WTC11 (cell line): ENCODE data around the gene SLC2A11.

Experiments
- CREB1 ChIP-seq: sonication (generic); formaldehyde crosslinking; IDR thresholded peaks from 2 replicates; pipeline ENCODE4 v1.8.0; 2023; ENCODE audit warnings: mild to moderate bottlenecking, missing genetic modification reagents
- ESRRA ChIP-seq: sonication (generic); formaldehyde crosslinking; IDR thresholded peaks from 2 replicates; pipeline ENCODE4 v1.8.1; 2022; ENCODE audit warnings: mild to moderate bottlenecking, missing genetic modification reagents, borderline replicate concordance
- ETV6 ChIP-seq: sonication (generic); formaldehyde crosslinking; IDR thresholded peaks from 2 replicates; pipeline ENCODE4 v1.8.1; 2022; ENCODE audit warnings: mild to moderate bottlenecking, missing genetic modification reagents
- IRF2 ChIP-seq: sonication (generic); formaldehyde crosslinking; IDR thresholded peaks from 2 replicates; pipeline ENCODE4 v1.8.0; 2022; ENCODE audit warnings: low read depth, missing genetic modification reagents, borderline replicate concordance
- JUN ChIP-seq: sonication (generic); formaldehyde crosslinking; IDR thresholded peaks from 2 replicates; pipeline ENCODE4 v1.8.0; 2023; ENCODE audit warnings: mild to moderate bottlenecking, missing genetic modification reagents
- MXD4 ChIP-seq: fragments of 250-450 bp; sonication (Bioruptor Pico); IDR thresholded peaks from 2 replicates; pipeline ENCODE4 v1.8.0; 2021; ENCODE audit warnings: mild to moderate bottlenecking, moderate library complexity, borderline replicate concordance
- ZNF317 ChIP-seq: sonication (generic); formaldehyde crosslinking; IDR thresholded peaks from 2 replicates; pipeline ENCODE4 v1.8.1; 2023; ENCODE audit warnings: low read depth, mild to moderate bottlenecking, moderate library complexity, missing genetic modification reagents, borderline replicate concordance
- TF ChIP-seq, protein P1 (sequence below): fragments of 250-450 bp; sonication (Bioruptor Pico); IDR thresholded peaks from 2 replicates; pipeline ENCODE4 v1.9.0; 2021; ENCODE audit warnings: mild to moderate bottlenecking
- TF ChIP-seq, protein P2 (sequence below): fragments of 200-600 bp; IDR thresholded peaks from 2 replicates; pipeline ENCODE4 v1.8.0; 2022; ENCODE audit warnings: antibody characterized with exemption
- TF ChIP-seq, protein P3 (sequence below): sonication (generic); formaldehyde crosslinking; IDR thresholded peaks from 2 replicates; pipeline ENCODE4 v1.8.0; 2023; ENCODE audit warnings: missing genetic modification reagents, mild to moderate bottlenecking, borderline replicate concordance
- TF ChIP-seq, protein P4 (sequence below): sonication (generic); formaldehyde crosslinking; IDR thresholded peaks from 2 replicates; pipeline ENCODE4 v1.8.0; 2022; ENCODE audit warnings: mild to moderate bottlenecking, missing genetic modification reagents
- TF ChIP-seq, protein P5 (sequence below): sonication (generic); formaldehyde crosslinking; IDR thresholded peaks from 2 replicates; pipeline ENCODE4 v1.8.0; 2022; ENCODE audit warnings: mild to moderate bottlenecking, missing genetic modification reagents

DNA sequence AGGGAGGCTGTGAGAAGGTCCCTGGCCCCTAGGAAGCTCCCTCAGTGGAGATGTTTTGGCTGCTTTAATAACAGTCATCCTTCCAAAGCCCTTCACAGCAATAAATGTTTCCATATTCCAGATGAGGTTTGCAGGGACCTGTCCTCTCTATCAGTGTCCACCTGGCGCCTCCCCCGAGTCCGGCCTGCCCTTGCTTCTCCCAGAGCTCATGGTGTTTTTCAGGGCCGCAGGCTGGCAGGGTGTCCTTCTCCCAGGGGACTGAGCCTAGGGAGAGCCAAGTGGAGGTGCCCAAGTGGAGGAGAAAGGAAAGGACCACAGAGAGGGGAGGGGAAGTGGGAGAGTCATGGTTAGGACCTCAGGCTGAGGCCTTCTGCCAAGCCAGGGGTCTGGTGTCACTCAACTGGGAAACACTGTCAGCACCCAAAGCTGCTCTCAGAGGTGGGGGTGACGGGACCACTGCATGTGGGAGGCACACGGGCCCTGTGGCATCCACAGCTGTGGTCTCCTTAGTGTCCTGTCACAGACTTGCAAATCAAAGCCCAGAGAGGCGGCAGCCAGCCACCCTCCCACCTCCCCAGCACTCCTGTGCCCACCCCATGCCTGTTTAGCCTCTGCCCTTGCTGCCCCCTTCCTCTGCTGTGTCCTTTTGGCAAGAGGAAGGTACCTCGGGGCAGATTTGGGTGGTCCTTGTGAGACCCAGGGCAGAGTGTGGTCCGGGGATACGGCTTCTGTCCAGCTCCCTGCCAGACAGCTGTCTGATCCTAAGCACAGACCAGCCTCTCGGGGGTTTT is 25.3 kb upstream of the SLC2A11 start:
- TF ChIP-seq ZNF317 (CRISPR knock-in tag): no peak
- no peak for TF ChIP-seq ETV6 (CRISPR knock-in tag)
- TF ChIP-seq, protein P1, sequence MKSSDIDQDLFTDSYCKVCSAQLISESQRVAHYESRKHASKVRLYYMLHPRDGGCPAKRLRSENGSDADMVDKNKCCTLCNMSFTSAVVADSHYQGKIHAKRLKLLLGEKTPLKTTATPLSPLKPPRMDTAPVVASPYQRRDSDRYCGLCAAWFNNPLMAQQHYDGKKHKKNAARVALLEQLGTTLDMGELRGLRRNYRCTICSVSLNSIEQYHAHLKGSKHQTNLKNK (CRISPR knock-in tag): no peak
- TF ChIP-seq, protein P2, sequence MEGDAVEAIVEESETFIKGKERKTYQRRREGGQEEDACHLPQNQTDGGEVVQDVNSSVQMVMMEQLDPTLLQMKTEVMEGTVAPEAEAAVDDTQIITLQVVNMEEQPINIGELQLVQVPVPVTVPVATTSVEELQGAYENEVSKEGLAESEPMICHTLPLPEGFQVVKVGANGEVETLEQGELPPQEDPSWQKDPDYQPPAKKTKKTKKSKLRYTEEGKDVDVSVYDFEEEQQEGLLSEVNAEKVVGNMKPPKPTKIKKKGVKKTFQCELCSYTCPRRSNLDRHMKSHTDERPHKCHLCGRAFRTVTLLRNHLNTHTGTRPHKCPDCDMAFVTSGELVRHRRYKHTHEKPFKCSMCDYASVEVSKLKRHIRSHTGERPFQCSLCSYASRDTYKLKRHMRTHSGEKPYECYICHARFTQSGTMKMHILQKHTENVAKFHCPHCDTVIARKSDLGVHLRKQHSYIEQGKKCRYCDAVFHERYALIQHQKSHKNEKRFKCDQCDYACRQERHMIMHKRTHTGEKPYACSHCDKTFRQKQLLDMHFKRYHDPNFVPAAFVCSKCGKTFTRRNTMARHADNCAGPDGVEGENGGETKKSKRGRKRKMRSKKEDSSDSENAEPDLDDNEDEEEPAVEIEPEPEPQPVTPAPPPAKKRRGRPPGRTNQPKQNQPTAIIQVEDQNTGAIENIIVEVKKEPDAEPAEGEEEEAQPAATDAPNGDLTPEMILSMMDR: no peak
- TF ChIP-seq, protein P3, sequence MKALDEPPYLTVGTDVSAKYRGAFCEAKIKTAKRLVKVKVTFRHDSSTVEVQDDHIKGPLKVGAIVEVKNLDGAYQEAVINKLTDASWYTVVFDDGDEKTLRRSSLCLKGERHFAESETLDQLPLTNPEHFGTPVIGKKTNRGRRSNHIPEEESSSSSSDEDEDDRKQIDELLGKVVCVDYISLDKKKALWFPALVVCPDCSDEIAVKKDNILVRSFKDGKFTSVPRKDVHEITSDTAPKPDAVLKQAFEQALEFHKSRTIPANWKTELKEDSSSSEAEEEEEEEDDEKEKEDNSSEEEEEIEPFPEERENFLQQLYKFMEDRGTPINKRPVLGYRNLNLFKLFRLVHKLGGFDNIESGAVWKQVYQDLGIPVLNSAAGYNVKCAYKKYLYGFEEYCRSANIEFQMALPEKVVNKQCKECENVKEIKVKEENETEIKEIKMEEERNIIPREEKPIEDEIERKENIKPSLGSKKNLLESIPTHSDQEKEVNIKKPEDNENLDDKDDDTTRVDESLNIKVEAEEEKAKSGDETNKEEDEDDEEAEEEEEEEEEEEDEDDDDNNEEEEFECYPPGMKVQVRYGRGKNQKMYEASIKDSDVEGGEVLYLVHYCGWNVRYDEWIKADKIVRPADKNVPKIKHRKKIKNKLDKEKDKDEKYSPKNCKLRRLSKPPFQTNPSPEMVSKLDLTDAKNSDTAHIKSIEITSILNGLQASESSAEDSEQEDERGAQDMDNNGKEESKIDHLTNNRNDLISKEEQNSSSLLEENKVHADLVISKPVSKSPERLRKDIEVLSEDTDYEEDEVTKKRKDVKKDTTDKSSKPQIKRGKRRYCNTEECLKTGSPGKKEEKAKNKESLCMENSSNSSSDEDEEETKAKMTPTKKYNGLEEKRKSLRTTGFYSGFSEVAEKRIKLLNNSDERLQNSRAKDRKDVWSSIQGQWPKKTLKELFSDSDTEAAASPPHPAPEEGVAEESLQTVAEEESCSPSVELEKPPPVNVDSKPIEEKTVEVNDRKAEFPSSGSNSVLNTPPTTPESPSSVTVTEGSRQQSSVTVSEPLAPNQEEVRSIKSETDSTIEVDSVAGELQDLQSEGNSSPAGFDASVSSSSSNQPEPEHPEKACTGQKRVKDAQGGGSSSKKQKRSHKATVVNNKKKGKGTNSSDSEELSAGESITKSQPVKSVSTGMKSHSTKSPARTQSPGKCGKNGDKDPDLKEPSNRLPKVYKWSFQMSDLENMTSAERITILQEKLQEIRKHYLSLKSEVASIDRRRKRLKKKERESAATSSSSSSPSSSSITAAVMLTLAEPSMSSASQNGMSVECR (CRISPR knock-in tag): no peak
- no peak for TF ChIP-seq ESRRA
- no peak for TF ChIP-seq MXD4 (CRISPR knock-in tag)
- TF ChIP-seq CREB1: no peak
- TF ChIP-seq, protein P4, sequence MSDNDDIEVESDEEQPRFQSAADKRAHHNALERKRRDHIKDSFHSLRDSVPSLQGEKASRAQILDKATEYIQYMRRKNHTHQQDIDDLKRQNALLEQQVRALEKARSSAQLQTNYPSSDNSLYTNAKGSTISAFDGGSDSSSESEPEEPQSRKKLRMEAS (CRISPR knock-in tag): no peak
- no peak for TF ChIP-seq IRF2 (CRISPR knock-in tag)
- TF ChIP-seq JUN (CRISPR knock-in tag): no peak
- TF ChIP-seq, protein P5, sequence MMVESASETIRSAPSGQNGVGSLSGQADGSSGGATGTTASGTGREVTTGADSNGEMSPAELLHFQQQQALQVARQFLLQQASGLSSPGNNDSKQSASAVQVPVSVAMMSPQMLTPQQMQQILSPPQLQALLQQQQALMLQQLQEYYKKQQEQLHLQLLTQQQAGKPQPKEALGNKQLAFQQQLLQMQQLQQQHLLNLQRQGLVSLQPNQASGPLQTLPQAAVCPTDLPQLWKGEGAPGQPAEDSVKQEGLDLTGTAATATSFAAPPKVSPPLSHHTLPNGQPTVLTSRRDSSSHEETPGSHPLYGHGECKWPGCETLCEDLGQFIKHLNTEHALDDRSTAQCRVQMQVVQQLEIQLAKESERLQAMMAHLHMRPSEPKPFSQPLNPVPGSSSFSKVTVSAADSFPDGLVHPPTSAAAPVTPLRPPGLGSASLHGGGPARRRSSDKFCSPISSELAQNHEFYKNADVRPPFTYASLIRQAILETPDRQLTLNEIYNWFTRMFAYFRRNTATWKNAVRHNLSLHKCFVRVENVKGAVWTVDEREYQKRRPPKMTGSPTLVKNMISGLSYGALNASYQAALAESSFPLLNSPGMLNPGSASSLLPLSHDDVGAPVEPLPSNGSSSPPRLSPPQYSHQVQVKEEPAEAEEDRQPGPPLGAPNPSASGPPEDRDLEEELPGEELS (CRISPR knock-in tag): no peak
